Activated CD8-positive, alpha-beta T cell treated with anti-CD3 and anti-CD28 coated beads for 36 hours (primary cell): ENCODE results near the gene BMPER. TPM values are rescaled to one million over a fixed set of nuclear protein-coding genes. Genes with fewer than 3 reads are reported as not detected.

Experiments
- ATAC-seq: fragments of 200-7000 bp; cut with Tn5 transposase; one replicate; pipeline ENCODE4 v1.10.0; 2021; ENCODE audit warnings: mild to moderate bottlenecking, moderate library complexity
- CTCF ChIA-PET: fragments of 350-600 bp; sonication (Branson Sonifier 250); formaldehyde crosslinking; loops from one replicate; lab custom pipeline; 2021; ENCODE audit warnings: antibody characterized with exemption; lab: Charles Lee
- POLR2A ChIA-PET: fragments of 350-600 bp; sonication (Branson Sonifier 250); formaldehyde crosslinking; loops from one replicate; lab custom pipeline; 2021; ENCODE audit warnings: antibody characterized with exemption; lab: Charles Lee
- DNase-seq: peaks from one replicate; pipeline ENCODE4 v3.0.0-alpha.2; 2020
- H3K27ac Mint-ChIP-seq: one replicate; pipeline ENCODE4 v1.8.0; 2021; ENCODE audit warnings: mild to moderate bottlenecking, mixed read lengths
- H3K27me3 Mint-ChIP-seq: one replicate; pipeline ENCODE4 v1.8.0; 2021; ENCODE audit warnings: mixed read lengths
- H3K36me3 Mint-ChIP-seq: one replicate; pipeline ENCODE4 v1.8.0; 2021; ENCODE audit warnings: low read depth, mixed read lengths
- H3K4me1 Mint-ChIP-seq: one replicate; pipeline ENCODE4 v1.8.0; 2021; ENCODE audit warnings: low read depth, mixed read lengths
- H3K4me3 Mint-ChIP-seq: one replicate; pipeline ENCODE4 v1.8.0; 2021; ENCODE audit warnings: mild to moderate bottlenecking, moderate library complexity, mixed read lengths
- H3K9me3 Mint-ChIP-seq: one replicate; pipeline ENCODE4 v1.8.0; 2021; ENCODE audit warnings: mixed read lengths
- intact Hi-C: fragments of 100-400 bp; cut with micrococcal nuclease; formaldehyde crosslinking; loops from one replicate; pipeline ENCODE4 v1.10.0; 2022
- total RNA-seq, 2 experiments: library from RNA; stranded (reverse); gene quantifications; one replicate each; pipeline ENCODE4 v1.2.3, GENCODE V29; 2021
- TF ChIP-seq, protein P1 (sequence below): fragments of 200-600 bp; IDR thresholded peaks from one replicate; pipeline ENCODE4 v1.8.0; 2022; ENCODE audit warnings: antibody characterized with exemption, mild to moderate bottlenecking

BMPER gene
- total RNA-seq, 2 experiments from 2014 or later, result not detected

DNA sequence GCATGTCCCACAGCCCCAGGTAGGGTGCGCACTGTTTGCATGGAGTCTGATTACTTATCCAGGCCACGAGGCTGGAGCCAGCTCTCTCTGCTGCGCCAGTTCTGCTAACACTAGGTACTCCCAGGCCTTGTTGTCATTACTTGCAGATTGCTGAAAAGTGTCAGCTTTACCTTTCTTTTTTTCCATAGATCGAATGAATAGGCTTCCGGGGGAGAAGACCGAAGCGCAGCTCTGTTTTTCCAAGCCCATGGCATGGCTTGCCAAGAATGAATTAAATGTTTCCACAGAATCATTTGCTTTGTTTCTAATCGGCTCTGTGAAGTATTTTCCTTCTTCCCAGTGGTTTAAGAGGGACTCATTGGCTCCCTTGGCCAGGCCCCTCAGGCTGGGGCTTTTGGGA lies 285.8 kb downstream of the BMPER start:
- Mint-ChIP-seq H3K4me1 (no peaks in the 10 kb centered on the region), H3K27me3 (no peaks in the 10 kb centered on the region), H3K27ac (no peak overlapping the region), H3K36me3 (no peaks in the 10 kb centered on the region), H3K4me3 (no peak overlapping the region), H3K9me3 (peaks cover 1% of the 10 kb centered on the region)
- ChIA-PET CTCF (no interaction called here), POLR2A (no interaction called here)
- no peak for DNase-seq
- no peak for ATAC-seq
- intact Hi-C loops, result no loop called here
- TF ChIP-seq, protein P1, sequence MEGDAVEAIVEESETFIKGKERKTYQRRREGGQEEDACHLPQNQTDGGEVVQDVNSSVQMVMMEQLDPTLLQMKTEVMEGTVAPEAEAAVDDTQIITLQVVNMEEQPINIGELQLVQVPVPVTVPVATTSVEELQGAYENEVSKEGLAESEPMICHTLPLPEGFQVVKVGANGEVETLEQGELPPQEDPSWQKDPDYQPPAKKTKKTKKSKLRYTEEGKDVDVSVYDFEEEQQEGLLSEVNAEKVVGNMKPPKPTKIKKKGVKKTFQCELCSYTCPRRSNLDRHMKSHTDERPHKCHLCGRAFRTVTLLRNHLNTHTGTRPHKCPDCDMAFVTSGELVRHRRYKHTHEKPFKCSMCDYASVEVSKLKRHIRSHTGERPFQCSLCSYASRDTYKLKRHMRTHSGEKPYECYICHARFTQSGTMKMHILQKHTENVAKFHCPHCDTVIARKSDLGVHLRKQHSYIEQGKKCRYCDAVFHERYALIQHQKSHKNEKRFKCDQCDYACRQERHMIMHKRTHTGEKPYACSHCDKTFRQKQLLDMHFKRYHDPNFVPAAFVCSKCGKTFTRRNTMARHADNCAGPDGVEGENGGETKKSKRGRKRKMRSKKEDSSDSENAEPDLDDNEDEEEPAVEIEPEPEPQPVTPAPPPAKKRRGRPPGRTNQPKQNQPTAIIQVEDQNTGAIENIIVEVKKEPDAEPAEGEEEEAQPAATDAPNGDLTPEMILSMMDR, result no peak

DNA sequence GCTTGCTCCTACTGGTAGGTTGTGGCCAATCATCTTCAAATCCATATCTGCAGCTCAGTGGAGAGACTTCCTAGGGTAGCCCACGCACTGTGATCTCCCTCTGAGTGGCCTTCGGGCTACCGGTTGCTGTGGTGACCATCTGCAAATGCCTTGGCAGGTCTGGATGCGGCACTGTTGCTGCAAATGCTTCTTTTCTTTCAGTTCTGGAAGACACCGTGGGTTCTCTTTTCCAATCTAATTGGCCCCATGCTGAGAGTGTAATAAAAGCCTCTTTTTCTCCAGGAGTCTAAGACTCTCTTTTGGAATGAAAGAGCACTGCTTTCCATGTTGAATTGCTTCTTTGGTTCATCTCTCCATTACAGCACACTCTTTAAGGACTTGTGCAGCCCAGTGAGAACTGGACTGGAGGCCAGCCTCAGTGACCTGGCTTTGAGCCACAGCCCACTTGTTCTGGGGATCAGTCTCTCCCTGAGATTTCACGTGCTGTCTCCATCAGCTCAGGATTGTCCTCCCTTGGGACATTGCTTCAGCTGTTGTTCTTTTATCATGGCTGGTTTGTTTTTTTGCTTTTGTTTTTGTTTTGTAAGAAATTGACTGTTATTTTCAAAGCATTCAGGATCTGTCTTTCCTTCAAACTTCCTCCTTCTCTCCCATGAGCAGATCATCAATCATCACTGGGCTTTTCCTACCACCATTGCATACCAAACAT lies 286.6 kb downstream of the BMPER start:
- intact Hi-C loops, result no loop called here
- CTCF ChIA-PET, result no interaction called here
- TF ChIP-seq, protein P1, result no peak
- H3K9me3 Mint-ChIP-seq, result peaks cover 1% of the 10 kb centered on the region
- H3K36me3 Mint-ChIP-seq, result no peaks in the 10 kb centered on the region
- DNase-seq (no peak), ATAC-seq (no peak)
- H3K4me1 Mint-ChIP-seq, result no peaks in the 10 kb centered on the region
- H3K27ac Mint-ChIP-seq, result no peak overlapping the region
- H3K27me3 Mint-ChIP-seq, result no peaks in the 10 kb centered on the region
- POLR2A ChIA-PET, result no interaction called here
- H3K4me3 Mint-ChIP-seq, result no peak overlapping the region

DNA sequence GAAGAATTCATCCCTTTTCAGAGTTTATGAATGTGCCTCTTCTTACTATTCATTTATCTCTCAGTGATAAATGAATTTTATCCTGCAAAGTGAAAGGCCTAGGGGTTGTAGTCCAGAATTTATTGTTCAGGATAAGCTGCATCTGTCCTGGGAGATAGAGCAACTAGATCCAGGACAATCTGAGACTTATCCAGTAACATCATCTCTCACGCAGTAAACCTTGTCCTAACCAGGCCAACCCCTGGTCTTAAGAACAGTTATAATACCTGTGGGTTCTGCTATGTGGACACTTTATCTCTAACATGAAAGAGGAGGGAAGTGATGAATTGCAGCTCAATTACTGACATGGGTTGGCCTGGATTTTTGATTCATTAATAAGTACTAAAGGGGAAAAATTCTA lies 287.6 kb downstream of the BMPER start:
- H3K4me1 Mint-ChIP-seq, result no peaks in the 10 kb centered on the region
- POLR2A ChIA-PET, result no interaction called here
- intact Hi-C loops, result no loop called here
- no peaks in the 10 kb centered on the region for H3K27me3 Mint-ChIP-seq
- TF ChIP-seq, protein P1, result no peak
- no peaks in the 10 kb centered on the region for H3K36me3 Mint-ChIP-seq
- H3K9me3 Mint-ChIP-seq, result peaks cover 1% of the 10 kb centered on the region
- H3K27ac Mint-ChIP-seq, result no peak overlapping the region
- H3K4me3 Mint-ChIP-seq, result no peak overlapping the region
- ATAC-seq, result no peak
- DNase-seq, result no peak
- CTCF ChIA-PET, result no interaction called here

DNA sequence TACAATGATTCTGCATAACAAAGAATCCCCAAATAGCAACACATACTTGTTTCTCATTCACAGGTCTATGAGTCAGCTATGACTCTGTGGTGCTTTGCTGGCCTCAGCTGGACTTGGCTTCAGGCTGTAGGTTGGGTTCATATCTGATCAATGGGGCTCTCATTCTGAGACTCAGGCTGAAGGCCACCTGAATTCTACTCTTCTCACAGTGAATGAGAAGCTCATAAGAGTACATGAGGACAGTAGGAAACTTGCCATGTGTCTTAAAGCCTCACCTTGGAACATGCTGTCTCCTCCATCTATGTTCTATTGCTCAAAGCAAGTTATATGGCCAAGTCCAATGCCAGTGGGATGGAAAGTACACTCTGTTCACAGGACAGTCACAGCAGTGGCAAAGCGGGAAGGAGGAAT lies 292.9 kb downstream of the BMPER start:
- Mint-ChIP-seq H3K27me3 (no peaks in the 10 kb centered on the region), H3K9me3 (no peaks in the 10 kb centered on the region), H3K27ac (no peak overlapping the region), H3K4me3 (no peak overlapping the region), H3K36me3 (no peaks in the 10 kb centered on the region), H3K4me1 (no peaks in the 10 kb centered on the region)
- ChIA-PET CTCF (no interaction called here), POLR2A (no interaction called here)
- TF ChIP-seq, protein P1, result no peak
- intact Hi-C loops, result no loop called here
- ATAC-seq (no peak), DNase-seq (no peak)
